Left ventricle myocardium inferior (tissue), 1 donor: ENCODE measurements around the gene CYP2C19. TPM values are rescaled to one million over a fixed set of nuclear protein-coding genes. Genes with fewer than 3 reads are reported as not detected.
"Not testable (repeated sequence)": the region's sequence is repeated elsewhere in the genome, so short reads cannot be mapped to it uniquely, and the experiment has no call there.

Source experiments
- DNase-seq: peaks from one replicate; pipeline ENCODE4 v3.0.0-alpha.2; 2020
- H3K27ac ChIP-seq: fragments of 200-600 bp; replicated peaks from 2 replicates; pipeline ENCODE4 v1.8.0; 2021
- H3K27me3 ChIP-seq: fragments of 200-600 bp; 2 replicates; pipeline ENCODE4 v1.8.0; 2021; ENCODE audit warnings: low read depth
- H3K36me3 ChIP-seq: fragments of 200-600 bp; 2 replicates; pipeline ENCODE4 v1.8.0; 2021
- H3K4me1 ChIP-seq: fragments of 200-600 bp; 2 replicates; pipeline ENCODE4 v1.8.0; 2021
- H3K4me3 ChIP-seq: fragments of 200-600 bp; 2 replicates; pipeline ENCODE4 v1.8.0; 2021; ENCODE audit warnings: mild to moderate bottlenecking, moderate library complexity
- H3K9me3 ChIP-seq: fragments of 200-600 bp; replicated peaks from 2 replicates; pipeline ENCODE4 v1.8.0; 2021
- CTCF ChIP-seq: fragments of 200-600 bp; IDR thresholded peaks from 2 replicates; pipeline ENCODE4 v1.8.0; 2021; ENCODE audit warnings: antibody characterized with exemption, mild to moderate bottlenecking, borderline replicate concordance
- intact Hi-C: fragments of 100-400 bp; cut with micrococcal nuclease; formaldehyde crosslinking; loops from one replicate; pipeline ENCODE4 v1.11.0; 2022
- total RNA-seq: library from RNA; stranded (reverse); fragmentation: NEBNext Ultra II Directional; extraction: Animal tissue kit (Norgen Biotek cat#: 25700); gene quantifications from one replicate; pipeline ENCODE4 v1.2.1, GENCODE V29; 2021
- donor health status: DM: no; HTN: yes; CAD: no; lungs with severe emphysema.

CYP2C19 gene
- total RNA-seq, 1 donor from 2014 or later, result not detected

DNA sequence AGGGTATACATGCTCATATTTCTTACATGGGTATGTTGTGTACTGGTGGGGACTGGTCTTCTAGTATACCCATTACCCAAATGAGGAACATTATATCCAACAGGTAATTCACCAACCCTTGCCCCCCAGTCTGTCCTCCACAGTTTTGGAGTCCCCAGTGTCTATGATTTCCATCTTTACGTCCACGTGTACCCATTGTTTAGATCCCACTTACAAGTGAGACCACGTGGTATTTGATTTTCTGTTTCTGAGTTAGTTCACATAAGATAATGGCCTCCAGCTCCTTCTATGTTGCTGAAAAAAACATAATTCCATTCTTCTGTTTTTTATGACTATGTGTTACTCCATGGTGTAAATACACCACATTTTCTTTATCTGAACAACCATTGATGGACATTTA lies 126.6 kb downstream of the CYP2C19 start:
- H3K9me3 ChIP-seq, result peaks cover 19% of the 10 kb centered on the region
- H3K4me1 ChIP-seq, result no peaks in the 10 kb centered on the region
- no peak overlapping the region for H3K4me3 ChIP-seq
- TF ChIP-seq CTCF, result no peak
- DNase-seq, result no peak
- no peaks in the 10 kb centered on the region for H3K27me3 ChIP-seq
- H3K36me3 ChIP-seq, result no peaks in the 10 kb centered on the region
- intact Hi-C loops, result no loop called here
- no peak overlapping the region for H3K27ac ChIP-seq

GRCh38 chr10:94890264-94891022 lies 128.0 kb downstream of the CYP2C19 start:
- no peaks in the 10 kb centered on the region for H3K27me3 ChIP-seq
- no peaks in the 10 kb centered on the region for H3K36me3 ChIP-seq
- intact Hi-C loops, result no loop called here
- peaks cover 26% of the 10 kb centered on the region for H3K9me3 ChIP-seq
- no peaks in the 10 kb centered on the region for H3K4me1 ChIP-seq
- TF ChIP-seq CTCF, result no peak
- H3K4me3 ChIP-seq, result no peak overlapping the region
- H3K27ac ChIP-seq, result no peak overlapping the region
- no peak for DNase-seq

DNA sequence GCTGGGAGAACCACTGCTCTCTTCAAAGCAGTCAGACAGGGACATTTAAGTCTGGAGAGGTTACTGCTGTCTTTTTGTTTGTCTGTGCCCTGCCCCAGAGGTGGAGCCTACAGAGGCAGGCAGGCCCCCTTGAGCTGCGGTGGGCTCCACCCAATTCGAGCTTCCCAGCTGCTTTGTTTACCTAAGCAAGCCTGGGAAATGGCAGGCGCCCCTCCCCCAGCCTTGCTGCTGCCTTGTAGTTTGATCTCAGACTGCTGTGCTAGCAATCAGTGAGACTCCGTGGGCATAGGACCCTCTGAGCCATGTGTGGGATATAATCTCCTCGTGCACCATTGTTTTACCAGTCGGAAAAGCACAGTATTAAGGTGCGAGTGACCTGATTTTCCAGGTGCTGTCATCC lies 135.9 kb downstream of the CYP2C19 start:
- H3K27me3 ChIP-seq, intact Hi-C loops, H3K36me3 ChIP-seq, H3K4me1 ChIP-seq, DNase-seq, H3K27ac ChIP-seq, H3K4me3 ChIP-seq: not testable (repeated sequence)
- peaks cover 23% of the 10 kb centered on the region for H3K9me3 ChIP-seq

- peaks cover 16% of the 10 kb centered on the region for H3K9me3 ChIP-seq
- no peak overlapping the region for H3K27ac ChIP-seq
- TF ChIP-seq CTCF, result no peak
- intact Hi-C loops, result no loop called here
- no peak overlapping the region for H3K4me3 ChIP-seq
- no peaks in the 10 kb centered on the region for H3K4me1 ChIP-seq
- DNase-seq, result no peak
- no peaks in the 10 kb centered on the region for H3K36me3 ChIP-seq
- no peaks in the 10 kb centered on the region for H3K27me3 ChIP-seq
Measured at GRCh38 chr10:94902080-94902479, 139.6 kb downstream of the CYP2C19 start.

GRCh38 chr10:94902570-94902969 lies 140.1 kb downstream of the CYP2C19 start:
- peaks cover 21% of the 10 kb centered on the region for H3K9me3 ChIP-seq
- H3K27me3 ChIP-seq, result no peaks in the 10 kb centered on the region
- intact Hi-C loops, result no loop called here
- H3K4me3 ChIP-seq, result no peak overlapping the region
- H3K27ac ChIP-seq, result no peak overlapping the region
- TF ChIP-seq CTCF, result no peak
- no peaks in the 10 kb centered on the region for H3K4me1 ChIP-seq
- no peak for DNase-seq
- no peaks in the 10 kb centered on the region for H3K36me3 ChIP-seq

Other genes starting within 250 kb of the CYP2C19 start
- gene HELLS, start 216.9 kb upstream of the CYP2C19 start, total RNA-seq, result 0.91 TPM
- not detected for gene CYP2C18, start 79.0 kb upstream of the CYP2C19 start, total RNA-seq
- gene CYP2C9, start 176.0 kb downstream of the CYP2C19 start, total RNA-seq, result not detected